ENCODE measurements around the gene COMMD1.

COMMD1 gene

GRCh38 chr2:62178741-62179271 lies 273.3 kb downstream of the COMMD1 start:
- DNase-seq (ENCODE audit: low spot score) = no peak

GRCh38 chr2:62180975-62181374 lies 275.5 kb downstream of the COMMD1 start:
- no peak for DNase-seq (ENCODE audit: low spot score)

GRCh38 chr2:62181843-62182242 lies 276.4 kb downstream of the COMMD1 start:
- no peak for DNase-seq (ENCODE audit: low spot score)

GRCh38 chr2:62184512-62185230 lies 279.2 kb downstream of the COMMD1 start:
- DNase-seq (ENCODE audit: low spot score) = no peak
